Trophoblast cell (in vitro differentiated cells and primary cell): ENCODE results near the gene OR7G1.
"Not testable (repeated sequence)": the region's sequence is repeated elsewhere in the genome, so short reads cannot be mapped to it uniquely, and the experiment has no call there.

Experiments
- DNase-seq, 2 donors: peaks; one replicate each; pipeline ENCODE4 v3.0.0-alpha.2; 2016
- H2AFZ ChIP-seq: 2 replicates; pipeline ENCODE4 v1.6.1; 2013; ENCODE audit warnings: low read length, moderate library complexity, mild to moderate bottlenecking; ENCODE audit not compliant: insufficient read depth, poor library complexity
- H2AK5ac ChIP-seq: 2 replicates; pipeline ENCODE4 v1.6.1; 2013; ENCODE audit warnings: mild to moderate bottlenecking, low read length
- H2BK120ac ChIP-seq: 2 replicates; pipeline ENCODE4 v1.6.1; 2013; ENCODE audit warnings: low read length, mild to moderate bottlenecking, moderate library complexity; ENCODE audit not compliant: insufficient read depth, poor library complexity
- H2BK12ac ChIP-seq: 2 replicates; pipeline ENCODE4 v1.6.1; 2013; ENCODE audit warnings: mild to moderate bottlenecking, low read length, moderate library complexity
- H2BK5ac ChIP-seq: 2 replicates; pipeline ENCODE4 v1.6.1; 2013; ENCODE audit warnings: low read length, low read depth, moderate library complexity, mild to moderate bottlenecking; ENCODE audit not compliant: poor library complexity
- H3K14ac ChIP-seq: 2 replicates; pipeline ENCODE4 v1.6.1; 2013; ENCODE audit warnings: mild to moderate bottlenecking, low read length
- H3K18ac ChIP-seq: 2 replicates; pipeline ENCODE4 v1.6.1; 2013; ENCODE audit warnings: mild to moderate bottlenecking, low read length
- H3K23ac ChIP-seq: 2 replicates; pipeline ENCODE4 v1.6.1; 2013; ENCODE audit warnings: low read length
- H3K27ac ChIP-seq: 2 replicates; pipeline ENCODE4 v1.5.1; 2013; ENCODE audit warnings: low read depth, mild to moderate bottlenecking, inconsistent platforms, low read length, moderate library complexity
- H3K27me3 ChIP-seq: 2 replicates; pipeline ENCODE4 v1.6.1; 2013; ENCODE audit warnings: inconsistent platforms, mild to moderate bottlenecking, low read length, moderate library complexity; ENCODE audit not compliant: insufficient read depth
- H3K36me3 ChIP-seq, 2 experiments: 1 replicate in 1 of 2; 2 replicates in 1 of 2; pipeline ENCODE4 v1.6.1; 2013; ENCODE audit warnings: low read length in 2 of 2, mild to moderate bottlenecking in 2 of 2, moderate library complexity in 1 of 2; ENCODE audit not compliant: insufficient read depth in 2 of 2, control insufficient read depth in 1 of 2
- H3K4ac ChIP-seq: 2 replicates; pipeline ENCODE4 v1.6.1; 2013; ENCODE audit warnings: low read depth, mild to moderate bottlenecking, low read length, moderate library complexity
- H3K4me1 ChIP-seq, 2 experiments: 1 replicate in 1 of 2; 2 replicates in 1 of 2; pipeline ENCODE4 v1.6.1; 2013; ENCODE audit warnings: low read length in 2 of 2, mild to moderate bottlenecking in 2 of 2, moderate library complexity in 1 of 2; ENCODE audit not compliant: insufficient read depth in 2 of 2, control insufficient read depth in 1 of 2
- H3K4me2 ChIP-seq: 2 replicates; pipeline ENCODE4 v1.6.1; 2013; ENCODE audit warnings: inconsistent platforms, mild to moderate bottlenecking, low read length, moderate library complexity
- H3K4me3 ChIP-seq: 2 replicates; pipeline ENCODE4 v1.5.1; 2013; ENCODE audit warnings: mild to moderate bottlenecking, low read depth, low read length, inconsistent platforms
- H3K79me1 ChIP-seq: one replicate; pipeline ENCODE4 v1.6.1; 2013; ENCODE audit warnings: low read length
- H3K79me2 ChIP-seq: 2 replicates; pipeline ENCODE4 v1.6.1; 2013; ENCODE audit warnings: low read length, mild to moderate bottlenecking; ENCODE audit not compliant: control insufficient read depth, insufficient read depth, poor library complexity
- H3K9ac ChIP-seq: 2 replicates; pipeline ENCODE4 v1.6.1; 2013; ENCODE audit warnings: mild to moderate bottlenecking, low read length
- H3K9me3 ChIP-seq: 2 replicates; pipeline ENCODE4 v1.6.1; 2013; ENCODE audit warnings: low read depth, mild to moderate bottlenecking, control low read depth, inconsistent platforms, low read length; ENCODE audit not compliant: insufficient read depth
- H4K12ac ChIP-seq: 2 replicates; pipeline ENCODE4 v1.6.1; 2013; ENCODE audit warnings: low read depth, mild to moderate bottlenecking, low read length, moderate library complexity
- H4K8ac ChIP-seq: 2 replicates; pipeline ENCODE4 v1.6.1; 2013; ENCODE audit warnings: low read depth, mild to moderate bottlenecking, low read length, moderate library complexity
- H4K91ac ChIP-seq: one replicate; pipeline ENCODE4 v1.6.1; 2013; ENCODE audit warnings: low read depth, mild to moderate bottlenecking, low read length, moderate library complexity
- WGBS: extraction: QIAGEN DNeasy Blood & Tissue Kit; methylation state at CpG from one replicate; pipeline ENCODE4 v1.1.7; 2013; ENCODE audit warnings: missing lambda C conversion rate; ENCODE audit not compliant: insufficient read length, insufficient coverage; ENCODE audit errors: extremely low coverage; 5-methylcytosine and 5-hydroxymethylcytosine counted together

The OR7G1 gene

DNA sequence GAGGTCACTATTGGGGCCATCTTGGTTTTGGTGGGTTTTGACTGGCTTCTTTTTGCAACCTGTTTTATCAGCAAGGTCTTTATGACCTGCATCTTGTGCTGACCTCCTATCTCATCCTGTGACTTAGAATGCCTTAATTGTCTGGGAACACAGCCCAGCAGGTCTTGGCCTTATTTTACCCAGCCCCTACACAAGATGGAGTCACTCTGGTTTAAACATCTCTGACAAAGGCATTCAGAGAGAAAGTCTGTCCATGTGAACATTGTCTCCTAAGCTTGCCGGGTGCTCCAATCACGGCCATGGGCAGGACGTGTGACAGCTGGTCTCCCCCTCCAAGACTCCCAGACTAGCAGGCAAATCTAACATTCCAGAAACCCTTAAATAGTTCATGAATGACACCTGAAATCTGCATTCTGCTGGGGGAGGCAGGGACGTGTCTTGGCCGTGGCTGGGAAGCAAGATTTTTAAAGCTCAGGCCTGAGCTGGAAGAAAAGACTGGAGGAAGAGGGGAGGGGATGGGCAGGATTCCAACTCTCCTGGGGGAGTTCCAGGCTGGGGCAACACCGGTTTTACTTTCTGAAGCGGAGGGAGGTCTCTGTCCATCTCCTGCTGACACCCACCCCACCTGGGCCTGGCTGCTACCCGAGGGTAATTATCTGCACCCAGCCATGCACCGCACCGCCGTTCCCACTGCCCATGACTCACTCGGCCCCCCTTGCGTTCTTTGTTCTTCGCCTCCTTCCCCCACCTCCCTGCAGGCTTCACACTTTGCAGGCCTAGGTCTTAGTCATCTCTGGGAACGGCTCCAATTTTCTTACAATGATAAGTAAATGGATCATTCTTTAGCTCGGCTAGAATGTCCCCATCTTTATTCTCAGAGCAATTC, 40.3 kb downstream of the OR7G1 start:
- no peaks in the 10 kb centered on the region for H3K36me3 ChIP-seq
- H3K18ac ChIP-seq = no peak overlapping the region
- no peak overlapping the region for H2BK12ac ChIP-seq
- H4K8ac ChIP-seq = no peak overlapping the region
- no peaks in the 10 kb centered on the region for H3K27me3 ChIP-seq
- peak; percentile 61 to 83 for DNase-seq
- peaks cover 4% of the 10 kb centered on the region for H3K79me1 ChIP-seq
- no peaks in the 10 kb centered on the region for H3K79me2 ChIP-seq
- H3K23ac ChIP-seq = no peak overlapping the region
- no peak overlapping the region for H3K4ac ChIP-seq
- peak overlapping the region; percentile 52 for H4K91ac ChIP-seq
- H2AFZ ChIP-seq = no peak overlapping the region
- H4K12ac ChIP-seq = no peak overlapping the region
- H3K9me3 ChIP-seq = no peaks in the 10 kb centered on the region
- H2AK5ac ChIP-seq = no peak overlapping the region
- H3K4me1 ChIP-seq = peaks cover 18 to 22% of the 10 kb centered on the region in 2 experiments
- no peak overlapping the region for H3K4me3 ChIP-seq
- H3K9ac ChIP-seq = no peak overlapping the region
- WGBS = no CpG with 5 or more reads among the region's 16 CpGs
- H3K27ac ChIP-seq = peak overlapping the region; percentile 73
- H3K14ac ChIP-seq = no peak overlapping the region
- peak overlapping the region; percentile 49 for H3K4me2 ChIP-seq
- H2BK120ac ChIP-seq = peak overlapping the region; percentile 48
- H2BK5ac ChIP-seq = peak overlapping the region; percentile 43

DNA sequence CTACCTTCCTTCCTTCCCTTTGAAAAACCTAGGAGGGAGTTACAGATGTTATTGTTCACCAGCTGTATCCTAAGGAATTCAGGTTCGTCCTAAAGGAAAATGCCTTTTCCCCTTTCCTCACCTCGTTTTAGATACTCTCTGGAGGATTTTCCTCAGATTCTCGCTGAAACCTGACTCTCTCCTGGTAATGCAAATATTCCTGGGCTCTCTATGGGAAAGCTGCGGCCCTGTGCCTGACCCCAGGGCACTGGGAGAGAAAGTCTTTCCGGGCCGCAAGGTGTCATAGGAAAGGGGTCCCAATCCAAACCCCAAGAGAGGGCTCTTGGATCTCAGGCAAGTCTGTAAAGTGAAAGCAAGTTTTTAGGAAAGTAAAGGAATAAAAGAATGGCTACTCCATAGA, 41.8 kb downstream of the OR7G1 start:
- Histone ChIP-seq H2AK5ac (no peak overlapping the region), H3K14ac (no peak overlapping the region), H4K8ac (no peak overlapping the region), H3K23ac (no peak overlapping the region), H3K4me2 (no peak overlapping the region), H3K9me3 (no peaks in the 10 kb centered on the region), H3K18ac (no peak overlapping the region), H2AFZ (no peak overlapping the region), H3K4me1 (peaks cover 23 to 24% of the 10 kb centered on the region in 2 experiments), H2BK120ac (no peak overlapping the region), H4K12ac (no peak overlapping the region), H3K79me1 (peaks cover 4% of the 10 kb centered on the region), H2BK5ac (no peak overlapping the region), H2BK12ac (peak overlapping the region; percentile 70), H3K27me3 (no peaks in the 10 kb centered on the region), H3K4ac (no peak overlapping the region), H3K79me2 (no peaks in the 10 kb centered on the region), H3K27ac (no peak overlapping the region), H3K4me3 (no peak overlapping the region), H3K9ac (no peak overlapping the region), H4K91ac (no peak overlapping the region), H3K36me3 (no peaks in the 10 kb centered on the region)
- no peak for DNase-seq
- no CpG with 5 or more reads among the region's 6 CpGs for WGBS

- H3K79me2 ChIP-seq, H3K4ac ChIP-seq, DNase-seq, H3K36me3 ChIP-seq, H4K91ac ChIP-seq, H3K9ac ChIP-seq, H2BK5ac ChIP-seq, H2AFZ ChIP-seq, H3K9me3 ChIP-seq, H3K18ac ChIP-seq, H3K4me2 ChIP-seq, H2BK120ac ChIP-seq, H3K23ac ChIP-seq, H3K14ac ChIP-seq, H3K27ac ChIP-seq, H4K12ac ChIP-seq, H3K27me3 ChIP-seq, H3K79me1 ChIP-seq, H2AK5ac ChIP-seq, H3K4me3 ChIP-seq, H4K8ac ChIP-seq: not testable (repeated sequence)
- H3K4me1 ChIP-seq = peaks cover 21 to 24% of the 10 kb centered on the region in 2 experiments
- peak overlapping the region; percentile 44 for H2BK12ac ChIP-seq
- WGBS = no CpG with 5 or more reads among the region's 6 CpGs
Observed at GRCh38 chr19:9071720-9072119, 43.8 kb downstream of the OR7G1 start.

DNA sequence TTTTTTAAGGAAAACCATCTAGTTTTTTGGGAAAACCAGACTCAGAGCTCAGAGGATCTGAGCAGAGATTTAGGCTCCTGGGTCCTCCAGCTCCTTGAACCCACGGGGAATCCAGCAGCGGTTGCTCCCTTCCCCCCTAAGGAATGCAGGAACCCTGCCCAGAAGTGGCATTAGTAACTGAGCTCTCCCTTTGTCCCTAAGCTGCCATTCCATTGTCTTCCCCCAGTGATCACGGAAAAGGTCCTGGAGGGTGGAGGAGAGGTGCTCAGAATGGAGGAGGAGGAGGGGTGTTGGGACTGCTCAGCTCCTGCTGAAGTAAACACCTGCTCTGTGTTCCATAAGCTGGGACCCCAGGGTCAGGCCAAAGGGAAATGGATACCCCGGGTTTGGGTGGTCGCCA, 45.5 kb downstream of the OR7G1 start:
- Histone ChIP-seq H4K12ac (peak overlapping the region; percentile 23), H3K4me2 (no peak overlapping the region), H3K18ac (no peak overlapping the region), H2AK5ac (no peak overlapping the region), H3K27ac (no peak overlapping the region), H3K36me3 (no peaks in the 10 kb centered on the region), H2BK120ac (no peak overlapping the region), H3K27me3 (no peaks in the 10 kb centered on the region), H2BK5ac (no peak overlapping the region), H4K91ac (no peak overlapping the region), H3K14ac (no peak overlapping the region), H3K79me1 (no peaks in the 10 kb centered on the region), H3K23ac (no peak overlapping the region), H3K9ac (no peak overlapping the region), H4K8ac (no peak overlapping the region), H3K9me3 (no peaks in the 10 kb centered on the region), H3K4me3 (no peak overlapping the region), H3K4me1 (peaks cover 8 to 14% of the 10 kb centered on the region in 2 experiments), H2BK12ac (peak overlapping the region; percentile 71), H3K4ac (no peak overlapping the region), H3K79me2 (no peaks in the 10 kb centered on the region), H2AFZ (no peak overlapping the region)
- no peak for DNase-seq
- no CpG with 5 or more reads among the region's 5 CpGs for WGBS
